ENCODE data around the gene PIGW.

DNA sequence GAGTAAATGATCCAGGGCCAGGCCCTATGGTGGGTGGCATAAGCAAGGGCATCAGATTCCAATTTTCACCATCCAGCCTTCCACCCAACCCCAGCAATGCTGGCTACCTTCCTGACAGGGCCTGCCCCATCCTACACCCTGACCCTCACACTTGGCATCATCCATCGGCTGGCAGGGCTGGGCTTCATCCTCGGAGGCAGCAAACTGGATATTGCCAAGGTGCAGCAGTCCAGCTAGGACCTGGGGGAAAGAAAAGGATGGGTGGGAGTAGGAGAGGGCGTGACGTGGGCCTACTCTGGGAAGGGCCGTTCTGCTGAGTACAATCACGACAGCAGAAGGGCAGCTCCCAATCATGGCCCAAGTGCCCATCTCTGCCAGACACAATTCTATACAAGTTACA is 23.6 kb upstream of the PIGW start:
- TF ChIP-seq CTCF (conservative IDR thresholded peaks at IDR 0.05; ENCODE audit: low read depth in 2 of 2) (no peak), POLR2AphosphoS5 (IDR thresholded peaks at IDR 0.05; ENCODE audit: low read depth) (no peak), EZH2phosphoT487 (IDR thresholded peaks at IDR 0.05; ENCODE audit: unreplicated experiment) (no peak), STAT1 (IDR thresholded peaks at IDR 0.05; ENCODE audit: unreplicated experiment) (no peak), EZH2 (IDR thresholded peaks at IDR 0.05; ENCODE audit: low read depth, unreplicated experiment) (no peak), ETS1 (IDR thresholded peaks at IDR 0.05) (no peak), ZNF114 (CRISPR knock-in tag; IDR thresholded peaks at IDR 0.05) (no peak), CREB1 (CRISPR knock-in tag; IDR thresholded peaks at IDR 0.05; ENCODE audit: low read depth) (no peak), JUNB (IDR thresholded peaks at IDR 0.05; ENCODE audit: unreplicated experiment) (no peak)
- TF ChIP-seq, protein P1, sequence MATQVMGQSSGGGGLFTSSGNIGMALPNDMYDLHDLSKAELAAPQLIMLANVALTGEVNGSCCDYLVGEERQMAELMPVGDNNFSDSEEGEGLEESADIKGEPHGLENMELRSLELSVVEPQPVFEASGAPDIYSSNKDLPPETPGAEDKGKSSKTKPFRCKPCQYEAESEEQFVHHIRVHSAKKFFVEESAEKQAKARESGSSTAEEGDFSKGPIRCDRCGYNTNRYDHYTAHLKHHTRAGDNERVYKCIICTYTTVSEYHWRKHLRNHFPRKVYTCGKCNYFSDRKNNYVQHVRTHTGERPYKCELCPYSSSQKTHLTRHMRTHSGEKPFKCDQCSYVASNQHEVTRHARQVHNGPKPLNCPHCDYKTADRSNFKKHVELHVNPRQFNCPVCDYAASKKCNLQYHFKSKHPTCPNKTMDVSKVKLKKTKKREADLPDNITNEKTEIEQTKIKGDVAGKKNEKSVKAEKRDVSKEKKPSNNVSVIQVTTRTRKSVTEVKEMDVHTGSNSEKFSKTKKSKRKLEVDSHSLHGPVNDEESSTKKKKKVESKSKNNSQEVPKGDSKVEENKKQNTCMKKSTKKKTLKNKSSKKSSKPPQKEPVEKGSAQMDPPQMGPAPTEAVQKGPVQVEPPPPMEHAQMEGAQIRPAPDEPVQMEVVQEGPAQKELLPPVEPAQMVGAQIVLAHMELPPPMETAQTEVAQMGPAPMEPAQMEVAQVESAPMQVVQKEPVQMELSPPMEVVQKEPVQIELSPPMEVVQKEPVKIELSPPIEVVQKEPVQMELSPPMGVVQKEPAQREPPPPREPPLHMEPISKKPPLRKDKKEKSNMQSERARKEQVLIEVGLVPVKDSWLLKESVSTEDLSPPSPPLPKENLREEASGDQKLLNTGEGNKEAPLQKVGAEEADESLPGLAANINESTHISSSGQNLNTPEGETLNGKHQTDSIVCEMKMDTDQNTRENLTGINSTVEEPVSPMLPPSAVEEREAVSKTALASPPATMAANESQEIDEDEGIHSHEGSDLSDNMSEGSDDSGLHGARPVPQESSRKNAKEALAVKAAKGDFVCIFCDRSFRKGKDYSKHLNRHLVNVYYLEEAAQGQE (IDR thresholded peaks at IDR 0.05; ENCODE audit: unreplicated experiment) = no peak
